GM12892 (cell line): ENCODE data around the gene MELTF.

Experiments
- POLR2A ChIP-seq: IDR thresholded peaks from 2 replicates; pipeline ENCODE4 v1.6.1; 2011; ENCODE audit warnings: low read depth, low read length, control low read depth
- POLR2AphosphoS5 ChIP-seq: IDR thresholded peaks from 2 replicates; pipeline ENCODE4 v1.6.1; 2011; ENCODE audit warnings: low read depth, low read length, control low read depth
- TAF1 ChIP-seq: IDR thresholded peaks from 2 replicates; pipeline ENCODE4 v1.6.1; 2011; ENCODE audit warnings: low read depth, mild to moderate bottlenecking, control low read depth, low read length, borderline replicate concordance

GRCh38 chr3:196988241-196989029 lies 41.2 kb downstream of the MELTF start:
- TF ChIP-seq POLR2A: no peak
- no peak for TF ChIP-seq TAF1
- TF ChIP-seq POLR2AphosphoS5: no peak
